KMS-11 (cell line): ENCODE results near the gene ALOXE3.

ENCODE experiments used
- H2AFZ ChIP-seq: fragments of 200-600 bp; sonication (generic); 2 replicates; pipeline ENCODE4 v1.6.1; 2016; ENCODE audit warnings: antibody characterized with exemption, mixed run types, low read depth
- H3K27ac ChIP-seq: fragments of 200-600 bp; sonication (generic); 2 replicates; pipeline ENCODE4 v1.6.1; 2016; ENCODE audit warnings: mild to moderate bottlenecking, mixed run types
- H3K27me3 ChIP-seq: fragments of 200-600 bp; sonication (generic); 2 replicates; pipeline ENCODE4 v1.6.1; 2017; ENCODE audit warnings: mild to moderate bottlenecking, low read depth, mixed run types, moderate library complexity; ENCODE audit not compliant: insufficient read depth
- H3K36me3 ChIP-seq: fragments of 200-600 bp; sonication (generic); 2 replicates; pipeline ENCODE4 v1.6.1; 2017; ENCODE audit warnings: mild to moderate bottlenecking, mixed run types; ENCODE audit not compliant: insufficient read depth
- H3K4me1 ChIP-seq: fragments of 200-600 bp; sonication (generic); 2 replicates; pipeline ENCODE4 v1.6.1; 2016; ENCODE audit warnings: mild to moderate bottlenecking, low read depth, mixed run types; ENCODE audit not compliant: poor library complexity, severe bottlenecking
- H3K4me2 ChIP-seq: fragments of 200-600 bp; sonication (generic); 2 replicates; pipeline ENCODE4 v1.7.0; 2016; ENCODE audit warnings: mild to moderate bottlenecking, mixed run types
- H3K4me3 ChIP-seq: fragments of 200-600 bp; sonication (generic); IDR thresholded peaks from 2 replicates; pipeline ENCODE4 v1.6.1; 2017; ENCODE audit warnings: low read depth, low read length, mixed read lengths; ENCODE audit not compliant: insufficient read depth
- H3K79me2 ChIP-seq: fragments of 200-600 bp; sonication (generic); 2 replicates; pipeline ENCODE4 v1.6.1; 2016; ENCODE audit warnings: low read depth, mixed run types; ENCODE audit not compliant: insufficient read depth
- H3K9ac ChIP-seq: fragments of 200-600 bp; sonication (generic); 2 replicates; pipeline ENCODE4 v1.6.1; 2016; ENCODE audit warnings: mild to moderate bottlenecking, mixed run types
- H4K20me1 ChIP-seq: fragments of 200-600 bp; sonication (generic); 2 replicates; pipeline ENCODE4 v1.6.1; 2016; ENCODE audit warnings: mild to moderate bottlenecking, mixed run types; ENCODE audit not compliant: insufficient read depth
- CTCF ChIP-seq: fragments of 200-600 bp; sonication (generic); conservative IDR thresholded peaks from 2 replicates; pipeline ENCODE4 v1.6.1; 2017; ENCODE audit warnings: low read depth, mild to moderate bottlenecking, antibody characterized with exemption, low read length, moderate library complexity, mixed read lengths

ALOXE3 gene

GRCh38 chr17:8105957-8106398 is 12.3 kb downstream of the ALOXE3 start:
- Histone ChIP-seq H3K4me1 (no peaks in the 10 kb centered on the region), H3K79me2 (no peaks in the 10 kb centered on the region), H3K36me3 (no peaks in the 10 kb centered on the region), H4K20me1 (no peaks in the 10 kb centered on the region), H3K27me3 (no peaks in the 10 kb centered on the region), H3K4me3 (no peak overlapping the region), H3K27ac (no peak overlapping the region), H3K4me2 (no peak overlapping the region), H2AFZ (no peak overlapping the region), H3K9ac (no peak overlapping the region)
- no peak for TF ChIP-seq CTCF

DNA sequence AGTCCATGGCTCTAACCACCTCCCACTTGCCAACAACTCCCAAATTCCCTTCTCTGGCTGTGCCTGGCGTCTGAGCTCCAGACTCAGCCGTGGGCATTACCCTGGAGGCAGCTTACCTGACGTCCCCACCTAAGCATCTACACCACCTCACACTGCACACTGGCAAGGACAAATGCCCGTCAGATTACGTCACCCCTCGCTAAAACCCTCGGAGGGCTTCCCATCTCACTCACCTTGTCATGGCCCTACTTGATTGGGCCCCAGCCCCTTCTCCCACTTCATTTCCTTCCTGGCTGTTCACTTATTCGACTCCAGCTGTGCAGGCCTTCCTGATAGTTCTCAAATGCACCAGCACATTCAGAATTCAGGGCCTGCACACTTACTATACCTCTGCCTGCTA is 13.4 kb downstream of the ALOXE3 start:
- no peak for TF ChIP-seq CTCF
- no peak overlapping the region for H2AFZ ChIP-seq
- H3K27me3 ChIP-seq = no peaks in the 10 kb centered on the region
- no peak overlapping the region for H3K4me3 ChIP-seq
- H3K36me3 ChIP-seq = no peaks in the 10 kb centered on the region
- no peak overlapping the region for H3K4me2 ChIP-seq
- no peak overlapping the region for H3K27ac ChIP-seq
- no peaks in the 10 kb centered on the region for H3K79me2 ChIP-seq
- H3K4me1 ChIP-seq = no peaks in the 10 kb centered on the region
- H3K9ac ChIP-seq = no peak overlapping the region
- H4K20me1 ChIP-seq = no peaks in the 10 kb centered on the region

- Histone ChIP-seq H3K9ac (no peak overlapping the region), H3K79me2 (no peaks in the 10 kb centered on the region), H3K27me3 (no peaks in the 10 kb centered on the region), H3K4me3 (no peak overlapping the region), H2AFZ (no peak overlapping the region), H3K4me2 (no peak overlapping the region), H4K20me1 (no peaks in the 10 kb centered on the region), H3K27ac (no peak overlapping the region), H3K4me1 (no peaks in the 10 kb centered on the region), H3K36me3 (no peaks in the 10 kb centered on the region)
- TF ChIP-seq CTCF = no peak
Measured at GRCh38 chr17:8103549-8103948, 14.8 kb downstream of the ALOXE3 start.

GRCh38 chr17:8101721-8102120 is 16.6 kb downstream of the ALOXE3 start:
- Histone ChIP-seq H3K9ac (no peak overlapping the region), H2AFZ (no peak overlapping the region), H3K79me2 (no peaks in the 10 kb centered on the region), H3K27ac (no peak overlapping the region), H3K4me1 (no peaks in the 10 kb centered on the region), H3K4me3 (no peak overlapping the region), H3K36me3 (no peaks in the 10 kb centered on the region), H3K4me2 (no peak overlapping the region), H3K27me3 (no peaks in the 10 kb centered on the region), H4K20me1 (no peaks in the 10 kb centered on the region)
- TF ChIP-seq CTCF = no peak
